Fibroblast of villous mesenchyme (primary cell): ENCODE measurements around the gene SPEN. TPM values are rescaled to one million over a fixed set of nuclear protein-coding genes. Genes with fewer than 3 reads are reported as not detected.
"Not testable (repeated sequence)": the region's sequence is repeated elsewhere in the genome, so short reads cannot be mapped to it uniquely, and the experiment has no call there.

Experiments used
- DNase-seq: peaks from one replicate; pipeline ENCODE4 v3.0.0-alpha.2; 2010; ENCODE audit warnings: low read depth
- H3K4me3 ChIP-seq: 2 replicates; pipeline ENCODE4 v1.5.1; 2011; ENCODE audit warnings: low read depth, mild to moderate bottlenecking, low read length
- CTCF ChIP-seq: IDR thresholded peaks from 2 replicates; pipeline ENCODE4 v1.5.1; 2012; ENCODE audit warnings: low read depth, mild to moderate bottlenecking, low read length; ENCODE audit not compliant: insufficient read depth
- total RNA-seq: library from RNA; depleted of rRNA; stranded (reverse); fragments of >200 nt; gene quantifications from 2 replicates; pipeline ENCODE4 v1.2.3, GENCODE V29; 2012

Gene SPEN
- total RNA-seq, 1 donor, result 30.2 TPM

- no peak for DNase-seq
- TF ChIP-seq CTCF, result no peak
- H3K4me3 ChIP-seq, result peak overlapping the region; percentile 90
These were observed 12.2 kb upstream of the SPEN start for GRCh38 chr1:15835205-15835740.

GRCh38 chr1:15835741-15836510 is 11.6 kb upstream of the SPEN start:
- TF ChIP-seq CTCF, result no peak
- DNase-seq, result peak; percentile 99
- peak overlapping the region; percentile 90 for H3K4me3 ChIP-seq

GRCh38 chr1:15836511-15836771 is 11.1 kb upstream of the SPEN start:
- not testable (repeated sequence) for DNase-seq
- peak overlapping the region; percentile 90 for H3K4me3 ChIP-seq

- no peak for DNase-seq
- TF ChIP-seq CTCF, result no peak
- H3K4me3 ChIP-seq, result no peak overlapping the region
These were observed 10.5 kb upstream of the SPEN start for GRCh38 chr1:15836772-15837669.

- H3K4me3 ChIP-seq, result no peak overlapping the region
- TF ChIP-seq CTCF, result no peak
- DNase-seq, result no peak
These were observed 9.6 kb upstream of the SPEN start for GRCh38 chr1:15837931-15838330.

GRCh38 chr1:15838721-15839120 is 8.8 kb upstream of the SPEN start:
- no peak for DNase-seq
- no peak overlapping the region for H3K4me3 ChIP-seq
- TF ChIP-seq CTCF, result no peak

GRCh38 chr1:15843826-15844572 is 3.5 kb upstream of the SPEN start:
- H3K4me3 ChIP-seq, result no peak overlapping the region
- DNase-seq, result no peak
- no peak for TF ChIP-seq CTCF

- DNase-seq, H3K4me3 ChIP-seq: not testable (repeated sequence)
These were observed 1.5 kb upstream of the SPEN start for GRCh38 chr1:15846056-15846455.
